Measurements from ENCODE around the gene MALAT1. TPM values are rescaled to one million over a fixed set of nuclear protein-coding genes. Genes with fewer than 3 reads are reported as not detected.
"Not testable (repeated sequence)": the region's sequence is repeated elsewhere in the genome, so short reads cannot be mapped to it uniquely, and the experiment has no call there.

The MALAT1 gene
- total and polyA plus RNA-seq, 2 of the 8 experiments (the other 6 are each of a cell fraction or from before 2014, with no cell fraction given) = 115 to 984 TPM

DNA sequence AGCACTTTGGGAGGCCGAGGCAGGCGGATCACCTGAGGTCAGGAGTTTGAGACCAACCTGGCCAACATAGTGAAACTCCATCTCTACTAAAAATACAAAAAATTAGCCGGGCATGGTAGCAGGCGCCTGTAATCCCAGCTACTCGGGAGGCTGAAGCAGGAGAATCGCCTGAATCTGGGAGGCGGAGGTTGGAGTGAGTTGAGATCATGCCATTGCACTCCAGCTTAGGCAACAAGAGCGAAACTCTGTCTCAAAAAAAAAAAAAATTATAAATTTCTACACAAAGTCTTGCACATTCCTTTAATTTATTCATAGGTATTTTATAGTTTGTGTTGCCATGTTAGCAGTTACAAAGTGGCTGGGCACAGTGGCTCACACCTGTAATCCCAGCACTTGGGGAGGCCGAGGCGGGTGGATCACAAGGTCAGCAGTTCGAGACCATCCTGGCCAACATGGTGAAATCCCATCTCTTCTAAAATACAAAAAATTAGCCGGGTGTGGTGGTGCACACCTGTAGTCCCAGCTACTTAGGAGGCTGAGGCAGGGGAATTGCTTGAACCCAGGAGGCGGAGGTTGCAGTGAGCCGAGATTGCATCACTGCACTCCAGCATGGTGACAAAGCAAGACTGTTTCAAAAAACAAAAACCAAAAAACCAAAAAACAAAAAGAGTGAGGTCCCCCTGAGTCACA, 26.1 kb upstream of the MALAT1 start:
- H3K23me2 ChIP-seq (ENCODE audit: low read depth, low read length) = not testable (repeated sequence)

More for the DNA sequence above, 26.1 kb upstream of the MALAT1 start:
- H2BK20ac ChIP-seq (ENCODE audit: low read length); H4K8ac ChIP-seq (ENCODE audit: extremely low read depth, insufficient read depth, low read length); H3K27ac ChIP-seq (ENCODE audit: low read depth, low read length); H2BK15ac ChIP-seq (ENCODE audit: low read length); H3K18ac ChIP-seq (ENCODE audit: extremely low read depth, low read length); H2BK12ac ChIP-seq (ENCODE audit: low read depth, low read length); H4K5ac ChIP-seq (ENCODE audit: insufficient read length, low read depth, low read length); H3K9ac ChIP-seq (replicated peaks in 1 of 4; ENCODE audit: extremely low read depth in 1 of 4, low read depth in 3 of 4, low read length in 3 of 4); H2AFZ ChIP-seq (ENCODE audit: low read length); H2BK120ac ChIP-seq (replicated peaks; ENCODE audit: low read depth, low read length); FAIRE-seq; H2BK5ac ChIP-seq (ENCODE audit: low read depth, low read length); H4K91ac ChIP-seq (replicated peaks; ENCODE audit: insufficient read length, low read length); H3K4ac ChIP-seq (replicated peaks; ENCODE audit: insufficient read length, low read depth, low read length); H3K23ac ChIP-seq (ENCODE audit: insufficient read length); H4K20me1 ChIP-seq (replicated peaks in 1 of 2; ENCODE audit: control insufficient read depth in 1 of 2, insufficient read depth in 2 of 2, low read length in 2 of 2); H3K79me1 ChIP-seq (ENCODE audit: low read depth, low read length); H3K4me1 ChIP-seq (replicated peaks in 1 of 4; ENCODE audit: control insufficient read depth in 3 of 4, insufficient read depth in 4 of 4, low read length in 3 of 4); H3K4me3 ChIP-seq (ENCODE audit: extremely low read depth in 1 of 4, insufficient read depth in 2 of 4, low read depth in 3 of 4, low read length in 4 of 4); H3K27me3 ChIP-seq (replicated peaks in 1 of 4; ENCODE audit: control insufficient read depth in 3 of 4, extremely low read depth in 1 of 4, insufficient read depth in 3 of 4, low read length in 3 of 4); H3K36me3 ChIP-seq (ENCODE audit: control insufficient read depth in 2 of 4, insufficient read depth in 4 of 4, low read length in 3 of 4); H3K9me3 ChIP-seq (ENCODE audit: insufficient read depth in 2 of 2, low read depth in 1 of 2, low read length in 1 of 2); H3K4me2 ChIP-seq (ENCODE audit: insufficient read depth in 1 of 2, low read depth in 2 of 2, low read length in 2 of 2); H3K79me2 ChIP-seq (ENCODE audit: control insufficient read depth in 1 of 2, insufficient read depth in 2 of 2, low read length in 2 of 2); DNase-seq (ENCODE audit: low read depth in 1 of 2, low spot score in 2 of 2); H3K56ac ChIP-seq (replicated peaks; ENCODE audit: insufficient read length, low read depth, low read length); H2AK5ac ChIP-seq (ENCODE audit: low read depth, low read length); H3K14ac ChIP-seq (ENCODE audit: insufficient read length): not testable (repeated sequence)
- CTCF ChIA-PET (ENCODE audit: partially characterized antibody) = interaction anchor here (0.5 to 26.0 kb wide), 16 partner anchors 12 to 198 kb away, joined by 3 to 809 read pairs (median 6); partner anchors contain the start of genes FRMD8, MALAT1 and NEAT1
- WGBS, 2 experiments (ENCODE audit: extremely low coverage in 1 of 2, insufficient coverage in 1 of 2, insufficient read length in 1 of 2, insufficient replicate concordance in 2 of 2, low coverage in 1 of 2, low lambda C conversion rate in 2 of 2, missing lambda C conversion rate in 1 of 2) = 92% methylated on average over 14 of the region's 14 CpGs; no CpG with 5 or more reads in 1 of the 2 experiments
- POLR2A ChIA-PET (ENCODE audit: partially characterized antibody) = interaction anchor here (1.4 to 26.0 kb wide), 4 partner anchors 9 to 66 kb away, joined by 3 to 1447 read pairs (median 42); partner anchors contain the start of genes MALAT1 and NEAT1
